Loucy (cell line): ENCODE results near the gene L3MBTL4.

Experiments used
- H2AFZ ChIP-seq: fragments of 200-600 bp; sonication (generic); 2 replicates; pipeline ENCODE4 v1.6.0; 2016; ENCODE audit warnings: antibody characterized with exemption, mild to moderate bottlenecking, low read length, moderate library complexity
- H3F3A ChIP-seq: fragments of 200-600 bp; 2 replicates; pipeline ENCODE4 v1.6.0; 2016; ENCODE audit warnings: antibody characterized with exemption, low read depth, mild to moderate bottlenecking
- H3K27me3 ChIP-seq: fragments of 200-600 bp; sonication (generic); 2 replicates; pipeline ENCODE4 v1.6.1; 2014; ENCODE audit warnings: low read length, mild to moderate bottlenecking; ENCODE audit not compliant: insufficient read depth, poor library complexity, severe bottlenecking
- H3K36me3 ChIP-seq: fragments of 200-600 bp; sonication (generic); 2 replicates; pipeline ENCODE4 v1.6.1; 2016; ENCODE audit warnings: low read length; ENCODE audit not compliant: insufficient read depth
- H3K4me1 ChIP-seq: fragments of 200-600 bp; sonication (generic); 2 replicates; pipeline ENCODE4 v1.5.1; 2014; ENCODE audit warnings: low read length, mild to moderate bottlenecking; ENCODE audit not compliant: insufficient read depth, poor library complexity, severe bottlenecking
- H3K4me2 ChIP-seq: fragments of 200-600 bp; sonication (generic); 2 replicates; pipeline ENCODE4 v1.6.0; 2014; ENCODE audit warnings: antibody characterized with exemption, low read length, low read depth, mild to moderate bottlenecking; ENCODE audit not compliant: poor library complexity, severe bottlenecking
- H3K4me3 ChIP-seq: fragments of 200-600 bp; sonication (generic); 2 replicates; pipeline ENCODE4 v1.5.1; 2014; ENCODE audit warnings: low read length, mild to moderate bottlenecking, mixed read lengths; ENCODE audit not compliant: poor library complexity, severe bottlenecking
- H3K79me2 ChIP-seq: fragments of 200-600 bp; sonication (generic); 2 replicates; pipeline ENCODE4 v1.6.1; 2014; ENCODE audit warnings: low read length; ENCODE audit not compliant: insufficient read depth
- H3K9ac ChIP-seq: fragments of 200-600 bp; sonication (generic); 2 replicates; pipeline ENCODE4 v1.6.0; 2014; ENCODE audit warnings: mild to moderate bottlenecking, low read depth, low read length, moderate library complexity; ENCODE audit not compliant: poor library complexity, severe bottlenecking
- H3K9me2 ChIP-seq: fragments of 200-600 bp; sonication (generic); replicated peaks from 2 replicates; pipeline ENCODE4 v1.6.1; 2016; ENCODE audit warnings: low read depth, low read length, mixed read lengths
- H3K9me3 ChIP-seq: fragments of 200-600 bp; sonication (generic); 2 replicates; pipeline ENCODE4 v1.6.1; 2014; ENCODE audit warnings: mild to moderate bottlenecking, antibody characterized with exemption, low read length, low read depth; ENCODE audit not compliant: insufficient read depth
- H4K20me1 ChIP-seq: fragments of 200-600 bp; sonication (generic); 2 replicates; pipeline ENCODE4 v1.6.0; 2014; ENCODE audit warnings: antibody characterized with exemption, low read length, mild to moderate bottlenecking; ENCODE audit not compliant: insufficient read depth, poor library complexity, severe bottlenecking
- CTCF ChIP-seq: fragments of 200-600 bp; sonication (generic); conservative IDR thresholded peaks from 2 replicates; pipeline ENCODE4 v1.5.1; 2014; ENCODE audit warnings: mild to moderate bottlenecking, antibody characterized with exemption, low read length
- EZH2phosphoT487 ChIP-seq: fragments of 200-600 bp; IDR thresholded peaks from 2 replicates; pipeline ENCODE4 v1.6.1; 2018; ENCODE audit warnings: antibody characterized with exemption, mild to moderate bottlenecking, moderate library complexity, borderline replicate concordance

L3MBTL4 gene

DNA sequence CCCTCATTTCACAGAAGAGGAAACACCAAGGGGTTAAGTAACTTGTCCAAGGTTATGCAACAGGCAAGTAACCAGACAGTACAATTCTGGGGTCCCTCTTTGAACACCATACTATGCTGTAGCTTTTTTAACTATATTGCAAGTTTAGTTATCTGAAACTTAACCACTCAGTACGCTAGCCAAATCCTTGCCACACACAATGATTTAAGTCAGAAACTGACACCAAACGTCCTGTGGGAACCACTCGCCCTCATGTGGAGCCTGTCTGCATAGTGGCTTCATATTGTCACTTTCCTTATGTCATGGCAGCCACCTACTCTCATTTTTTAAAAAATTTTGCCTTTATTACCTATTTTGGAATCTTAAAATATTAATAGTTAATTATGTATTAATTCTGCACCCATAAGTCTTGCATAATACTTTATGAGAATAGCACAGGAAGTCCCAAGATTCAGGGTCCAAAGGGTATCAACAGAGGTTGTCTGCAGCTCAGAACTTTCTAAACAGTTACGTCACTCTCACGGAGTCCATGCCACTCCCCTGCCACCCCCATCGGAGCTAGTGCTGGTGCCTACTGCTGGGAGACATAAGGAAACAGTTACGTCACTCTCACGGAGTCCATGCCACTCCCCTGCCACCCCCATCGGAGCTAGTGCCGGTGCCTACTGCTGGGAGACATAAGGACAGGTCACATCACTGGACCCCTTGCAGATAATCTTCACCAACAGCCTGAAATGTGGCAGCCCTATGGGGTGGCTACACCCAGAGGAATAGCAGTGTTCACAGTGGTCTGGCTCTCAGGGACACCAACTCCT lies 99.0 kb downstream of the L3MBTL4 start:
- no peak overlapping the region for H3K4me3 ChIP-seq
- H3K27me3 ChIP-seq, result no peaks in the 10 kb centered on the region
- H4K20me1 ChIP-seq, result no peaks in the 10 kb centered on the region
- no peak overlapping the region for H3K4me2 ChIP-seq
- H3K9me2 ChIP-seq, result no peaks in the 10 kb centered on the region
- no peaks in the 10 kb centered on the region for H3K36me3 ChIP-seq
- TF ChIP-seq EZH2phosphoT487 (no peak), CTCF (no peak)
- H3K4me1 ChIP-seq, result no peaks in the 10 kb centered on the region
- H3F3A ChIP-seq, result no peaks in the 10 kb centered on the region
- no peak overlapping the region for H3K9ac ChIP-seq
- no peak overlapping the region for H2AFZ ChIP-seq
- no peaks in the 10 kb centered on the region for H3K79me2 ChIP-seq
- no peaks in the 10 kb centered on the region; the same call in 1 of the 2 replicates for H3K9me3 ChIP-seq

GRCh38 chr18:6313415-6313814 lies 101.3 kb downstream of the L3MBTL4 start:
- Histone ChIP-seq H3K9me2 (no peaks in the 10 kb centered on the region), H3K9ac (no peak overlapping the region), H3K4me2 (no peak overlapping the region), H3K4me1 (no peaks in the 10 kb centered on the region), H3K27me3 (no peaks in the 10 kb centered on the region), H3K36me3 (no peaks in the 10 kb centered on the region), H3F3A (no peaks in the 10 kb centered on the region), H3K4me3 (no peak overlapping the region), H3K9me3 (no peaks in the 10 kb centered on the region; the same call in 1 of the 2 replicates), H4K20me1 (no peaks in the 10 kb centered on the region), H2AFZ (no peak overlapping the region), H3K79me2 (no peaks in the 10 kb centered on the region)
- no peak for TF ChIP-seq EZH2phosphoT487
- no peak for TF ChIP-seq CTCF

GRCh38 chr18:6311456-6312215 lies 103.1 kb downstream of the L3MBTL4 start:
- Histone ChIP-seq H3K9me2 (no peaks in the 10 kb centered on the region), H3K9ac (no peak overlapping the region), H3F3A (no peaks in the 10 kb centered on the region), H3K36me3 (no peaks in the 10 kb centered on the region), H2AFZ (no peak overlapping the region), H3K4me2 (no peak overlapping the region), H3K4me3 (no peak overlapping the region), H3K27me3 (no peaks in the 10 kb centered on the region), H3K79me2 (no peaks in the 10 kb centered on the region), H4K20me1 (no peaks in the 10 kb centered on the region), H3K9me3 (peaks cover 1% of the 10 kb centered on the region; the same call in 1 of the 2 replicates), H3K4me1 (no peaks in the 10 kb centered on the region)
- TF ChIP-seq EZH2phosphoT487 (no peak), CTCF (no peak)
